Natural killer cell (primary cell): ENCODE results near the gene ATP13A3. TPM values are rescaled to one million over a fixed set of nuclear protein-coding genes. Genes with fewer than 3 reads are reported as not detected.
"Not testable (repeated sequence)": the region's sequence is repeated elsewhere in the genome, so short reads cannot be mapped to it uniquely, and the experiment has no call there.

Source experiments
- ATAC-seq, 3 donors: fragments of 150-1000 bp in 2 of 3; fragments of 200-7000 bp in 1 of 3; cut with Tn5 transposase; 1 replicate in 1 of 3; 2 replicates in 2 of 3; pipeline ENCODE4 v1.10.0; 2021; ENCODE audit warnings: mild to moderate bottlenecking in 2 of 3, moderate library complexity in 2 of 3
- DNase-seq, 2 donors: peaks; one replicate each; pipeline versions ENCODE4 v3.0.0 to v3.0.0-alpha.2; 2013 to 2021; ENCODE audit warnings: mixed read lengths in 1 of 2
- H3K27ac ChIP-seq: one replicate; pipeline ENCODE4 v1.5.1; 2013; ENCODE audit warnings: mild to moderate bottlenecking, low read length
- H3K27me3 ChIP-seq: one replicate; pipeline ENCODE4 v1.6.1; 2013; ENCODE audit warnings: low read length; ENCODE audit not compliant: control insufficient read depth, insufficient read depth
- H3K36me3 ChIP-seq: one replicate; pipeline ENCODE4 v1.6.1; 2013; ENCODE audit warnings: low read length; ENCODE audit not compliant: control insufficient read depth, insufficient read depth
- H3K4me1 ChIP-seq: one replicate; pipeline ENCODE4 v1.6.1; 2013; ENCODE audit warnings: low read length; ENCODE audit not compliant: control insufficient read depth, insufficient read depth
- H3K4me3 ChIP-seq: one replicate; pipeline ENCODE4 v1.5.1; 2013; ENCODE audit warnings: low read length
- H3K9me3 ChIP-seq: one replicate; pipeline ENCODE4 v1.6.1; 2013; ENCODE audit warnings: low read length; ENCODE audit not compliant: control insufficient read depth, insufficient read depth
- H3K27ac Mint-ChIP-seq, 2 donors: one replicate each; pipeline ENCODE4 v1.8.0; 2022; ENCODE audit warnings: mild to moderate bottlenecking in 2 of 2, mixed read lengths in 2 of 2, moderate library complexity in 1 of 2
- H3K27me3 Mint-ChIP-seq, 2 donors: one replicate each; pipeline ENCODE4 v1.8.0; 2022; ENCODE audit warnings: low read depth in 2 of 2, mixed read lengths in 2 of 2
- H3K36me3 Mint-ChIP-seq: one replicate; pipeline ENCODE4 v1.8.0; 2022; ENCODE audit warnings: mixed read lengths
- H3K4me1 Mint-ChIP-seq, 2 donors: one replicate each; pipeline ENCODE4 v1.8.0; 2022; ENCODE audit warnings: mixed read lengths in 2 of 2
- H3K4me3 Mint-ChIP-seq: one replicate; pipeline ENCODE4 v1.8.0; 2022; ENCODE audit warnings: mild to moderate bottlenecking, moderate library complexity, mixed read lengths
- H3K9me3 Mint-ChIP-seq, 2 donors: one replicate each; pipeline ENCODE4 v1.8.0; 2022; ENCODE audit warnings: mixed read lengths in 2 of 2
- CTCF ChIP-seq: fragments of 200-600 bp; IDR thresholded peaks from one replicate; pipeline ENCODE4 v1.8.0; 2022; ENCODE audit warnings: antibody characterized with exemption
- WGBS: methylation state at CpG from one replicate; pipeline ENCODE4 v1.1.7; 2013; ENCODE audit warnings: missing lambda C conversion rate; ENCODE audit not compliant: insufficient coverage; 5-methylcytosine and 5-hydroxymethylcytosine counted together
- intact Hi-C: fragments of 100-400 bp; cut with micrococcal nuclease; formaldehyde crosslinking; loops from one replicate; pipeline ENCODE4 v1.14.2; 2022
- total RNA-seq, 4 donors: library from RNA; stranded (reverse); fragments of 120-200 nt in 1 of 4; gene quantifications; one replicate each; pipeline versions ENCODE4 v1.2.3 to v1.2.4, GENCODE V29; 2013 to 2022

Gene ATP13A3
- total RNA-seq, 3 donors from 2014 or later (not counting 1 experiment from before 2014, with no cell fraction given): 62.9 to 79.2 (median 64.2) TPM

- peaks cover 7% of the 10 kb centered on the region for H3K4me1 ChIP-seq
- intact Hi-C loops: no loop called here
- H3K27ac Mint-ChIP-seq: no peak overlapping the region
- peaks cover 5 to 10% of the 10 kb centered on the region in 2 donors for H3K4me1 Mint-ChIP-seq
- no peak overlapping the region for H3K27ac ChIP-seq
- no peaks in the 10 kb centered on the region for H3K9me3 Mint-ChIP-seq
- DNase-seq (no peak), ATAC-seq (peak; percentile 52 to 67 (median 66))
- H3K4me3 ChIP-seq: no peak overlapping the region
- no peaks in the 10 kb centered on the region for H3K9me3 ChIP-seq
- WGBS: 77% methylated on average over 8 of the region's 8 CpGs
- no peak for TF ChIP-seq CTCF
- H3K27me3 ChIP-seq: no peaks in the 10 kb centered on the region
- no peaks in the 10 kb centered on the region for H3K36me3 Mint-ChIP-seq
- no peak overlapping the region for H3K4me3 Mint-ChIP-seq
- no peaks in the 10 kb centered on the region for H3K36me3 ChIP-seq
- no peaks in the 10 kb centered on the region for H3K27me3 Mint-ChIP-seq
Measured at GRCh38 chr3:194497799-194498575, 11.2 kb upstream of the ATP13A3 start.

GRCh38 chr3:194496217-194496919, 9.6 kb upstream of the ATP13A3 start:
- no peak overlapping the region for H3K4me3 Mint-ChIP-seq
- H3K27ac ChIP-seq: no peak overlapping the region

GRCh38 chr3:194494951-194495374, 8.2 kb upstream of the ATP13A3 start:
- Mint-ChIP-seq H3K4me1 (peaks cover 5 to 10% of the 10 kb centered on the region in 2 donors), H3K4me3 (no peak overlapping the region), H3K27ac (no peak overlapping the region), H3K9me3 (no peaks in the 10 kb centered on the region), H3K27me3 (no peaks in the 10 kb centered on the region), H3K36me3 (no peaks in the 10 kb centered on the region)
- no peaks in the 10 kb centered on the region for H3K9me3 ChIP-seq
- H3K36me3 ChIP-seq: no peaks in the 10 kb centered on the region
- H3K4me1 ChIP-seq: peaks cover 12% of the 10 kb centered on the region
- H3K27ac ChIP-seq: no peak overlapping the region
- TF ChIP-seq CTCF: no peak
- DNase-seq (no peak), ATAC-seq (no peak)
- no peaks in the 10 kb centered on the region for H3K27me3 ChIP-seq
- 93% methylated on average over 5 of the region's 5 CpGs for WGBS
- intact Hi-C loops: no loop called here
- no peak overlapping the region for H3K4me3 ChIP-seq

More at GRCh38 chr3:194496217-194496919, 9.6 kb upstream of the ATP13A3 start:
- 64% methylated on average over 5 of the region's 7 CpGs for WGBS
- H3K36me3 Mint-ChIP-seq: no peaks in the 10 kb centered on the region
- no peaks in the 10 kb centered on the region for H3K36me3 ChIP-seq
- no peaks in the 10 kb centered on the region for H3K27me3 Mint-ChIP-seq
- H3K27ac Mint-ChIP-seq: no peak overlapping the region
- H3K27me3 ChIP-seq: no peaks in the 10 kb centered on the region
- DNase-seq (no peak), ATAC-seq (no peak)
- peaks cover 7% of the 10 kb centered on the region for H3K4me1 ChIP-seq
- H3K4me3 ChIP-seq: no peak overlapping the region
- peaks cover 5 to 10% of the 10 kb centered on the region in 2 donors for H3K4me1 Mint-ChIP-seq
- intact Hi-C loops: no loop called here
- no peaks in the 10 kb centered on the region for H3K9me3 ChIP-seq
- H3K9me3 Mint-ChIP-seq: no peaks in the 10 kb centered on the region
- no peak for TF ChIP-seq CTCF

- H3K27ac ChIP-seq, intact Hi-C loops, H3K27me3 Mint-ChIP-seq, ATAC-seq, H3K4me3 Mint-ChIP-seq, H3K27me3 ChIP-seq, H3K36me3 ChIP-seq, H3K9me3 Mint-ChIP-seq, H3K27ac Mint-ChIP-seq, DNase-seq, H3K9me3 ChIP-seq, H3K36me3 Mint-ChIP-seq, H3K4me3 ChIP-seq: not testable (repeated sequence)
- 94% methylated on average over 9 of the region's 10 CpGs for WGBS
- H3K4me1 ChIP-seq: peaks cover 14% of the 10 kb centered on the region
- peaks cover 5 to 10% of the 10 kb centered on the region in 2 donors for H3K4me1 Mint-ChIP-seq
Measured at GRCh38 chr3:194493995-194494927, 7.5 kb upstream of the ATP13A3 start.
